ENCODE measurements around the gene PEX14. TPM values are rescaled to one million over a fixed set of nuclear protein-coding genes. Genes with fewer than 3 reads are reported as not detected.
A peak's percentile ranks its signal among the peaks of the same experiment; 100 is the strongest.

PEX14 gene
- total and polyA plus RNA-seq, 9 of the 15 experiments (the other 6 are each of a cell fraction or from before 2014, with no cell fraction given), result 2.6 to 45.7 (median 22.7) TPM

GRCh38 chr1:10510520-10511493, 36.1 kb downstream of the PEX14 start (continued):
- TF ChIP-seq ZNF318 (IDR thresholded peaks at IDR 0.05; ENCODE audit: borderline replicate concordance in 1 of 2, low read depth in 1 of 2) (peak in 1 of 2 experiments; percentile 76; a peak in 2 of 4 replicates), TAF9B (IDR thresholded peaks at IDR 0.05; ENCODE audit: partially characterized antibody) (no peak), ARNT (IDR thresholded peaks at IDR 0.05) (peak; percentile 82 to 94; a peak in 3 of 4 replicates), ZNF407 (IDR thresholded peaks at IDR 0.05; ENCODE audit: low read depth) (peak; percentile 38; the same call in 1 of the 2 replicates), KLF13 (tag; IDR thresholded peaks at IDR 0.05; ENCODE audit: borderline replicate concordance, low read depth) (no peak), ZNF830 (CRISPR knock-in tag; IDR thresholded peaks at IDR 0.05) (no peak)
